HG03060 (cell line): ENCODE data around the gene IFNA8.
"Not testable (repeated sequence)": the region's sequence is repeated elsewhere in the genome, so short reads cannot be mapped to it uniquely, and the experiment has no call there.

Experiments used
- ATAC-seq: cut with Tn5 transposase; IDR thresholded peaks from one replicate; pipeline ENCODE4 v1.9.1; 2021; ENCODE audit warnings: low read depth, moderate number of reproducible peaks; ENCODE audit not compliant: unreplicated experiment

IFNA8 gene

GRCh38 chr9:21408817-21409216 lies at the start of gene IFNA8:
IFNA8 (plus strand) TSS chr9:21409117; CDS start chr9:21409177, 60 bp downstream.
- no peak for ATAC-seq

GRCh38 chr9:21362287-21362686 lies 46.6 kb upstream of the IFNA8 start:
- no peak for ATAC-seq

GRCh38 chr9:21367169-21367568 lies 41.7 kb upstream of the IFNA8 start:
- peak; percentile 82 for ATAC-seq

GRCh38 chr9:21367957-21368356 lies 41.0 kb upstream of the IFNA8 start, which contains the start of gene IFNA13:
IFNA13 (minus strand) TSS chr9:21368057; CDS start chr9:21368010, 47 bp downstream.
- ATAC-seq = no peak

- not testable (repeated sequence) for ATAC-seq
These were observed 37.5 kb upstream of the IFNA8 start for GRCh38 chr9:21371467-21371866.

- ATAC-seq = peak; percentile 99
These were observed 27.2 kb upstream of the IFNA8 start for GRCh38 chr9:21381448-21382339.

GRCh38 chr9:21383627-21384026 lies 25.3 kb upstream of the IFNA8 start:
- ATAC-seq = no peak

GRCh38 chr9:21385131-21385670 lies 23.7 kb upstream of the IFNA8 start, which contains the start of gene IFNA2:
IFNA2 (minus strand) TSS chr9:21385398; CDS start chr9:21385329, 69 bp downstream.
- no peak for ATAC-seq

- peak; percentile 68 for ATAC-seq
These were observed 16.6 kb upstream of the IFNA8 start for GRCh38 chr9:21392270-21392669.

GRCh38 chr9:21395778-21396717 lies 12.9 kb upstream of the IFNA8 start:
- ATAC-seq = peak; percentile 43

GRCh38 chr9:21398955-21399489 lies 9.9 kb upstream of the IFNA8 start:
- no peak for ATAC-seq

GRCh38 chr9:21399956-21400355 lies 9.0 kb upstream of the IFNA8 start:
- ATAC-seq = no peak

- ATAC-seq = no peak
These were observed 6.3 kb upstream of the IFNA8 start for GRCh38 chr9:21402386-21403251.

- no peak for ATAC-seq
These were observed 4.8 kb upstream of the IFNA8 start for GRCh38 chr9:21404146-21404545.

- ATAC-seq = no peak
These were observed 3.2 kb downstream of the IFNA8 start for GRCh38 chr9:21412107-21412506.

GRCh38 chr9:21413151-21413550 lies 4.2 kb downstream of the IFNA8 start:
- no peak for ATAC-seq

GRCh38 chr9:21413624-21414023 lies 4.7 kb downstream of the IFNA8 start:
- ATAC-seq = no peak

GRCh38 chr9:21414220-21414940 lies 5.5 kb downstream of the IFNA8 start:
- no peak for ATAC-seq
